ENCODE measurements around the gene NPLOC4. TPM values are rescaled to one million over a fixed set of nuclear protein-coding genes. Genes with fewer than 3 reads are reported as not detected.

Gene NPLOC4
- total and polyA plus RNA-seq, 2 of the 13 experiments (the other 11 are each of a cell fraction or from before 2014, with no cell fraction given) = 57.0 to 97.0 TPM

DNA sequence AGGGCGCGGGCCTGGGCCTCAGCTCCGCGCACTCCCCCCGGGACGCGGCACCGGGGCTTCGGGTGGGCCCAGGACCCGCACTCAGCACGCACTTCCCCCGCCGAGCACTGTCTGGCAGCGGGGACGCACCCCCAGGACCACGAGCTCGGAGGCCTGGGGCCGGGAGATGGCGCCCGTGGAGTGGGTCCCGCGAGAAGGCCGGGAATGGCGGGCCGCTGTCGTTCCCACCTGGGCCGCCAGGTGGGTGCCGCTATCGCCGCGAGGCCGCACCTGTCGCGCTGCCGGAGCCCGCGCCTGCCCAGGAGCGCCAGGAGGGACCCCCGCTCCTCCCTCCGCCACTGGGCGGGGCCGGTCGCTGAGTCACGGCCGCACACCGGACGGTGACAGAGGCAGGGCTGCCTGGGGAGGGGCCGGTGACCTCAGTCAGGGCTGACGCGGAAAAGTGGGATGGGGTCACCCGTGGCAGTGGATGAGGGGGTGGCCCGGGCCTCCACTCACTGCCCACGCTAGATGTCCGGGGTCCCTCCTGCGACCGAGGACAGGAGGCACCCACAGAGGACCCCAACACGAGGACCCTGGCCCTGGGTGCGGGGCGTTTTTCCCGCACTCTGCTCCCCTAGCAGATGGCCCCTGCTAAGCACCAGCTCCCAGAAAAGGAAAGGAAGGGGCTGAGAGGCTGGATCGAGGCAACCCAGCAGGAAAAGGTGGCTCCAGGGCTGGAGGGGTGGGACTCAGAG, 117.5 kb downstream of the NPLOC4 start (continued):
- TF ChIP-seq, protein P1, sequence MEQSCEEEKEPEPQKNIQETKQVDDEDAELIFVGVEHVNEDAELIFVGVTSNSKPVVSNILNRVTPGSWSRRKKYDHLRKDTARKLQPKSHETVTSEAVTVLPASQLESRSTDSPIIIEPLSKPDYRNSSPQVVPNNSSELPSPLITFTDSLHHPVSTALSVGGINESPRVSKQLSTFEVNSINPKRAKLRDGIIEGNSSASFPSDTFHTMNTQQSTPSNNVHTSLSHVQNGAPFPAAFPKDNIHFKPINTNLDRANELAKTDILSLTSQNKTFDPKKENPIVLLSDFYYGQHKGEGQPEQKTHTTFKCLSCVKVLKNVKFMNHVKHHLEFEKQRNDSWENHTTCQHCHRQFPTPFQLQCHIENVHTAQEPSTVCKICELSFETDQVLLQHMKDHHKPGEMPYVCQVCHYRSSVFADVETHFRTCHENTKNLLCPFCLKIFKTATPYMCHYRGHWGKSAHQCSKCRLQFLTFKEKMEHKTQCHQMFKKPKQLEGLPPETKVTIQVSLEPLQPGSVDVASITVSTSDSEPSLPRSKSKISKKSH (CRISPR knock-in tag; IDR thresholded peaks at IDR 0.05; ENCODE audit: borderline replicate concordance) = no peak
- no peak for TF ChIP-seq ZNF326 (CRISPR knock-in tag; IDR thresholded peaks at IDR 0.05; ENCODE audit: borderline replicate concordance)
- 0 out of 2 replicates have a peak, but pooled peaks have one; percentile 50 for TF ChIP-seq ZC3H13 (CRISPR knock-in tag; IDR thresholded peaks at IDR 0.05)
- no peak for TF ChIP-seq ZSCAN30 (CRISPR knock-in tag; IDR thresholded peaks at IDR 0.05)
- no peak for TF ChIP-seq ZNF644 (CRISPR knock-in tag; IDR thresholded peaks at IDR 0.05; ENCODE audit: low read depth)
- TF ChIP-seq ZNF570 (CRISPR knock-in tag; IDR thresholded peaks at IDR 0.05; ENCODE audit: borderline replicate concordance) = 0 out of 2 replicates have a peak, but pooled peaks have one; percentile 49
- TF ChIP-seq, protein P2, sequence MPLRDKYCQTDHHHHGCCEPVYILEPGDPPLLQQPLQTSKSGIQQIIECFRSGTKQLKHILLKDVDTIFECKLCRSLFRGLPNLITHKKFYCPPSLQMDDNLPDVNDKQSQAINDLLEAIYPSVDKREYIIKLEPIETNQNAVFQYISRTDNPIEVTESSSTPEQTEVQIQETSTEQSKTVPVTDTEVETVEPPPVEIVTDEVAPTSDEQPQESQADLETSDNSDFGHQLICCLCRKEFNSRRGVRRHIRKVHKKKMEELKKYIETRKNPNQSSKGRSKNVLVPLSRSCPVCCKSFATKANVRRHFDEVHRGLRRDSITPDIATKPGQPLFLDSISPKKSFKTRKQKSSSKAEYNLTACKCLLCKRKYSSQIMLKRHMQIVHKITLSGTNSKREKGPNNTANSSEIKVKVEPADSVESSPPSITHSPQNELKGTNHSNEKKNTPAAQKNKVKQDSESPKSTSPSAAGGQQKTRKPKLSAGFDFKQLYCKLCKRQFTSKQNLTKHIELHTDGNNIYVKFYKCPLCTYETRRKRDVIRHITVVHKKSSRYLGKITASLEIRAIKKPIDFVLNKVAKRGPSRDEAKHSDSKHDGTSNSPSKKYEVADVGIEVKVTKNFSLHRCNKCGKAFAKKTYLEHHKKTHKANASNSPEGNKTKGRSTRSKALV (CRISPR knock-in tag; IDR thresholded peaks at IDR 0.05) = no peak
- TF ChIP-seq MAFK (conservative IDR thresholded peaks at IDR 0.05 in 1 of 2, IDR thresholded peaks at IDR 0.05 in 1 of 2; ENCODE audit: low read length in 2 of 2) = no peak
- TF ChIP-seq, protein P3, sequence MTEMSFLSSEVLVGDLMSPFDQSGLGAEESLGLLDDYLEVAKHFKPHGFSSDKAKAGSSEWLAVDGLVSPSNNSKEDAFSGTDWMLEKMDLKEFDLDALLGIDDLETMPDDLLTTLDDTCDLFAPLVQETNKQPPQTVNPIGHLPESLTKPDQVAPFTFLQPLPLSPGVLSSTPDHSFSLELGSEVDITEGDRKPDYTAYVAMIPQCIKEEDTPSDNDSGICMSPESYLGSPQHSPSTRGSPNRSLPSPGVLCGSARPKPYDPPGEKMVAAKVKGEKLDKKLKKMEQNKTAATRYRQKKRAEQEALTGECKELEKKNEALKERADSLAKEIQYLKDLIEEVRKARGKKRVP (CRISPR knock-in tag; IDR thresholded peaks at IDR 0.05) = no peak
- TF ChIP-seq, protein P4, sequence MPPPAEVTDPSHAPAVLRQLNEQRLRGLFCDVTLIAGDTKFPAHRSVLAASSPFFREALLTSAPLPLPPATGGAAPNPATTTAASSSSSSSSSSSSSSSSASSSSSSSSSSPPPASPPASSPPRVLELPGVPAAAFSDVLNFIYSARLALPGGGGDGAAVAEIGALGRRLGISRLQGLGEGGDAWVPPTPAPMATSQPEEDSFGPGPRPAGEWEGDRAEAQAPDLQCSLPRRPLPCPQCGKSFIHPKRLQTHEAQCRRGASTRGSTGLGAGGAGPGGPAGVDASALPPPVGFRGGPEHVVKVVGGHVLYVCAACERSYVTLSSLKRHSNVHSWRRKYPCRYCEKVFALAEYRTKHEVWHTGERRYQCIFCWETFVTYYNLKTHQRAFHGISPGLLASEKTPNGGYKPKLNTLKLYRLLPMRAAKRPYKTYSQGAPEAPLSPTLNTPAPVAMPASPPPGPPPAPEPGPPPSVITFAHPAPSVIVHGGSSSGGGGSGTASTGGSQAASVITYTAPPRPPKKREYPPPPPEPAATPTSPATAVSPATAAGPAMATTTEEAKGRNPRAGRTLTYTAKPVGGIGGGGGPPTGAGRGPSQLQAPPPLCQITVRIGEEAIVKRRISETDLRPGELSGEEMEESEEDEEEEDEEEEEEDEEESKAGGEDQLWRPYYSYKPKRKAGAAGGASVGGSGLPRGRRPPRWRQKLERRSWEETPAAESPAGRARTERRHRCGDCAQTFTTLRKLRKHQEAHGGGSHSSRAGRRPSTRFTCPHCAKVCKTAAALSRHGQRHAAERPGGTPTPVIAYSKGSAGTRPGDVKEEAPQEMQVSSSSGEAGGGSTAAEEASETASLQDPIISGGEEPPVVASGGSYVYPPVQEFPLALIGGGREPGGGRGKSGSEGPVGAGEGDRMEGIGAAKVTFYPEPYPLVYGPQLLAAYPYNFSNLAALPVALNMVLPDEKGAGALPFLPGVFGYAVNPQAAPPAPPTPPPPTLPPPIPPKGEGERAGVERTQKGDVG (CRISPR knock-in tag; IDR thresholded peaks at IDR 0.05; ENCODE audit: borderline replicate concordance) = no peak
- TF ChIP-seq ZFP41 (CRISPR knock-in tag; IDR thresholded peaks at IDR 0.05; ENCODE audit: borderline replicate concordance) = no peak
- TF ChIP-seq, protein P5, sequence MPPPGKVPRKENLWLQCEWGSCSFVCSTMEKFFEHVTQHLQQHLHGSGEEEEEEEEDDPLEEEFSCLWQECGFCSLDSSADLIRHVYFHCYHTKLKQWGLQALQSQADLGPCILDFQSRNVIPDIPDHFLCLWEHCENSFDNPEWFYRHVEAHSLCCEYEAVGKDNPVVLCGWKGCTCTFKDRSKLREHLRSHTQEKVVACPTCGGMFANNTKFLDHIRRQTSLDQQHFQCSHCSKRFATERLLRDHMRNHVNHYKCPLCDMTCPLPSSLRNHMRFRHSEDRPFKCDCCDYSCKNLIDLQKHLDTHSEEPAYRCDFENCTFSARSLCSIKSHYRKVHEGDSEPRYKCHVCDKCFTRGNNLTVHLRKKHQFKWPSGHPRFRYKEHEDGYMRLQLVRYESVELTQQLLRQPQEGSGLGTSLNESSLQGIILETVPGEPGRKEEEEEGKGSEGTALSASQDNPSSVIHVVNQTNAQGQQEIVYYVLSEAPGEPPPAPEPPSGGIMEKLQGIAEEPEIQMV (CRISPR knock-in tag; IDR thresholded peaks at IDR 0.05; ENCODE audit: low read depth) = 0 out of 2 replicates have a peak, but pooled peaks have one; percentile 55
- no peak for TF ChIP-seq MAF1 (CRISPR knock-in tag; IDR thresholded peaks at IDR 0.05; ENCODE audit: borderline replicate concordance)
- no peak for TF ChIP-seq RARG (CRISPR knock-in tag; IDR thresholded peaks at IDR 0.05; ENCODE audit: low read depth)
- TF ChIP-seq, protein P6, sequence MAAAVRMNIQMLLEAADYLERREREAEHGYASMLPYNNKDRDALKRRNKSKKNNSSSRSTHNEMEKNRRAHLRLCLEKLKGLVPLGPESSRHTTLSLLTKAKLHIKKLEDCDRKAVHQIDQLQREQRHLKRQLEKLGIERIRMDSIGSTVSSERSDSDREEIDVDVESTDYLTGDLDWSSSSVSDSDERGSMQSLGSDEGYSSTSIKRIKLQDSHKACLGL (CRISPR knock-in tag; IDR thresholded peaks at IDR 0.05) = peak; percentile 35; the same call in 1 of the 2 replicates

Measured in HepG2 (cell line).